ENCODE data around the gene FAAP100.

FAAP100 gene

DNA sequence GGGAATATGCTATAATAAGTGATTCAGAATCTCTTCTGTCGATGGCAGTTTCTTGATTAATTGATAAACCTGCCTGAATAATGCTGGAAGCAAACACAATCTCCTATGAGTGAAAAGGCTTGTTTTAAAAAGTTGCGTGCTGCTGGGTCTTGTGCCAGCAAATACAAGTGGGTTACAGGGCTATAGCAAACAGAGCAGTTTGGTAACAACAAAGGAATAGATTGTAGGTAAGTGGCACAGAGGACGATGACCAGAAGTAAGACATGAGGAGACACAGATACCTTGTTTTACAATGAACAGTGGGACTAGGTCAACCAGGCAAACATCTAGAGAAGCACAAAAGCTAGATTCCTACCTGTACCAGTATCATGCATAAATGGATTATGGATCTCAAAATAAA lies 23.7 kb upstream of the FAAP100 start:
- no peak for DNase-seq

DNA sequence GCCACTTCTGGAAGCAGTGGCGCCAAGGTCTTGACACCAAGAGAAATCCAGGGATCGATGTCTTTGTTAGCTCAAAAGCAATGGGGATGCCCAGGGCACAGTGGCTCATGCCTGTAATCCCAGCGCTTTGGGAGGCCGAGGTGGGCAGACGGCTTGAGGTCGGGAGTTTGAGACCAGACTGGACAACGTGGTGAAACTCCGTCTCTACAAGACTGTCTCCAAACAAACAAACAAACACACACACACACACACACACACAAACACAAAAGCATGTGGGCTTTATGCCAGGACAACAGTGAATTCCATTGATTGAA lies 22.4 kb upstream of the FAAP100 start:
- DNase-seq: no peak

DNA sequence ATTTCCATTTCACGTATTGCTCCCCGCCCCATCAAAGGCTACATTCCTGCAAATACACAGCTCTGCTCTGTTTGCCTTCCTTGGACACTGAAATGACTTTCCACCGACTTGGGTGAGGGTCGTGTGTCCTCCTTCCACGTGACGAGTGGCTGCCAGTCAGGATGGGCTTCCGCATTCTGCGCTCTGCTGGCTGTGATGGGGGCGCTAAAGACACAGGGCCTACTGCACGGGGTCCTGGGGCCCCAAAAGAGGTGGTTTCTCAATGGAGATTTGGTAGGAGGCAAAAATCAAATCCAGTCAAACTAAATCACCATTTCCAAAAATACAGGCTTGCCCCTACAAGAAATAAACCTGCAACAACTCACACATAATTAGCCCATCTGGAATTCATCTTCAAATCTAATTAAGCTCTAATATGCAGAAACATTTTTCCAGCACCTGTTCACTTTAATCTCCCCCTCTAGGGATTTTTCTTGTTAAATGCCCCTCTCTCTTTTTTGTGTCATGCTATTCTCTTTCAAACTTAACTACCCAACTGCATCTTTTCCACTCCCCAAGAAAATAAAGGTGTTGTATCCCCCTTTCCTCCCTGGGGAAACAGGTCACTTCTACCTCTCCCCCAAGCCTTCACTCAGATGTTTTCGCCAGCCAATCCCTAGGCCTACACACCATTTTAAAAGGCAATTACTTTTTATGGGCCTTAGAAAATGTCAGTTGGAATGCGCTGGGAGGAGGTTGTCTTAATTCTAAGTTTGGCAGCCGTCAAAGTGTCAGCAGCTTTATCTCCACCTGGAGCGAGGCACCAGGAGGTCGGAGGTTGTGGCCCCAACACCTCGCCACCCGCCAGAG lies 21.9 kb upstream of the FAAP100 start:
- no peak for DNase-seq

DNA sequence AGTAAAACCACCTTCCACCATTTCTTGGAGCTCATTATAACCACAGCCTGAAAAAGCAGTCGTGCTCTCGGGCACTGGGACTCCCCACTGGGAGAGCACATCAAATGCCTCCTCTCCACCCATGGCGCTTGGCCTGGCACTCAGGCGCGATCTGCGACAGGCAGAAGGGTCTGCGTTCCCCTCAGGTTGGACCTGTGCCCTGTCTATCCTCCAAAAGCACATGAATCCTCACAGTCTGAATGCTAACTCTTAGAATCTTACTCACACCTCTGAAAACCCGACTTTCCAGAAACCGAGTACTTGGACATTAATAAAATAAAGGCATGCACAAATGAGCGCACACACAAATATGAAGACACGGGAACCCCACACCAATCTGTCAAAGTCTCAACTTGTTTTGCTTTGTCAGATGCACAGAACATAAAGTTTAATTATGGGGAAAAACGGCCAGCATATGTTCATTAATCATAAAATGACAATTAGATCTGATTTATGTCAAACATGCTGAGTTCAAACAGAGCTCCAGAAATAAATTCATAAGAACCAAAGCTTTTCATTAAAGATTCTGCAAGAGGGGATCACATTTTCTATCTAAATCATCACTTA lies 20.5 kb upstream of the FAAP100 start:
- no peak for DNase-seq

DNA sequence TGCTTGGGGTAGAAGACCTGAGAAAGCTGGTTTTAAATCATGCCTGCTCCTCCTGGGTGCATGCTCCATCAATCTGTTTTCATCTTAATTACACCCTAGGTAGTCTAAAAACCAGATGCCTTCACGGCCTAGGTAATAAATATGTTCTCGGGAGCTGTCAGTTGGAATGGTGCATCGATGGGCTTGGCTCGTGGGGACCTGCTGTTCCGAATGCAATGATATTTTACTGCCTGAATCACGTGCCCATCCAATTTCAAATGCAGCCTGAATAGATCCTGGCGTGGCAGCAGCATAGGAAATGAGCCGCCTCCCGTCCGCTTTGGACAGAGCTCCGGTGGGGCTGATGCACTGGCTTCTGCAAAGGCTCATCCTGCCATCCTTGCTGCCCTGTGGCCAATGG lies 18.8 kb upstream of the FAAP100 start:
- no peak for DNase-seq

DNA sequence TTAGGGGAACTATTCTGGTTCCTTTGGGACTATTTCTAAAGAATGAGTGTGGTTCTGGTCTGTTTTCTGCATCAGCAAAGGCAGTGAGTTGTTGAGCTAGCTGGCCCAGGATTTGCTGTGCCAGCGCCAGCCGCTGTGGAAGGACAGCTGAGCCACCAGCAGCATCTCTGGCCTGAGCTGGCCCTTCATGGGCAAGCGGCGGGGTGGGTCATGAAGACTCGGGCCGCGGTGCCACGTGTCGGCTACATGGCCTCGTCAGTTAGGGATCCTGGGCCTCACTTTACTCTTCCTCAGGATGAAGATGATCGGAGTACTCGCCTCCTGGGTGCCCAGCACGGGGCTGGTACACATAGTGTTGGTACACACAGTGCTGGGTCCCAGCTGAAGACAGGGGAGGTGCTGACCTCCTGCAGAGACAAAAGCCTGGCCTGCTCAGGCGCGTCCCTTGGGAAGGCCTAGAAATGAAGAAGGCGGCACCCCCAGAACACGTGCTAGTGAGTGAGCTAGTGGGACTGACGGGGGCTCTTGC lies 17.9 kb upstream of the FAAP100 start:
- no peak for DNase-seq

DNA sequence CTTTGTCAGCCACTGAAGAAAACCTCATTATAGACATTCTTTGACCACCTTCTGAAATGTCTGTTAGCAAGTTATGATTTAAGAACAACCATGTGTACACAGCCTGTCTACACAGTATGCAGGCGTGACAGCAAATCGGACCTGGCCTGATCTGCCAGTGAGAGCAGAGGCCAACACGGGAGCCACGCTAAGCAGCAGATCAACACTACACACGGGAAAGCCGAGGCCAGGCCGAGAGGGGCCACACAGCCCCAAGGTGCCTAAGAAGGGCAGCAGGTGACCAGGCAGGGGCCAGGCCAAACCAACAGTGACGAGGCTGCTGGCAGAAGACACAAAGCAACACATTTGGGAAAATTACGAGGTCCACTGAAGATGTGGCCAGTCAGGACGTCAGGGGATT lies 16.3 kb upstream of the FAAP100 start:
- DNase-seq: no peak

DNA sequence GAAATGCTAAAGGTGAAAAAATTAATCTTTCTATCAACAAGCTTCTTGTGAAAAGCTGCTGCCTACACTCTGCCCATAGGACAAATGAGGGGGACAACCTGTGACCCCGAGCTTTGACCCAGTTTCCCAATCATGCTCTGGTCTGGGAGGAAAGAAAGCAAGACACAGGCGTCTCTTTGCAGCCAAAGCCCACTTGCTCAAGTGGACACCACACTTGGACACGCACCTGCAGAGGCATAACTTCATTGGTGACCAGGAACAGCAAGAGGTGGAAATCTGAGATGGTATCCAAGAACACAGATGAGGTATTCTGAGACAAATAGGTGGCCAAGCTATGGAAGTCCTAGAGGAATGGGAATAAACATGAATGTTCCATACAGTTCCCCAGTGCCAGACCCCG lies 15.0 kb upstream of the FAAP100 start:
- DNase-seq: no peak

DNA sequence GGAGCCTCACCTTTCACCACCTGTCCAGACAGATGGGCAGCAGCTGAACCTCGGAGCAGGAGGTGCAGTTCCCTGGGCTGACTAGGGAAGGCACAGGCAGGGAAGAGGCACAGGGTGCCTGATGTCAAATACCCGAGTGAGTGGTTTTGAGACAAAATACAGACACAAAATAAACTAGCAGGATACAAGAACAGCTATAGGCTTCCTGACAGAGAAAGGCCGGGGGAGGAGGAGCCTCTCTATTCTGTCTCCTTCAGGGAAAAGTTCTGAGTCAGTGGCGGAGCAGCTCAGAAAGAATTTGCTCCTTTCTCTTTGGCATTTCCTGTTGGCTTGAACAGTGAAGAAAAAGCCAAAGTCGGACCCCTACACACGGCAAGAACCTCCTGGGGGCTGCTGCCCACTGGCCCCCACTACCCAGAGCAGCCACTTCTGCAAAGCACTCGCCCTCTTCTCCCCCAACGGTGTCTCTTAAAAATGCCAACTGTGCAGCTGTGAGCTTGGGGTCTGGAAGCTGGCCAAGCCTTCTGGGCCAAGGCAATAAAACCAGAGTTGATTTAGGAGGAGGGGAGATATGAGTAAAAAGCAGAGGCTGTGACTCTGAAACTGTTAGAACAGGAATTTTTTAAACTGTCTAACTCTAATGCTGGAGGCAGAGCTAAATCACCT lies 14.4 kb upstream of the FAAP100 start:
- DNase-seq: no peak

DNA sequence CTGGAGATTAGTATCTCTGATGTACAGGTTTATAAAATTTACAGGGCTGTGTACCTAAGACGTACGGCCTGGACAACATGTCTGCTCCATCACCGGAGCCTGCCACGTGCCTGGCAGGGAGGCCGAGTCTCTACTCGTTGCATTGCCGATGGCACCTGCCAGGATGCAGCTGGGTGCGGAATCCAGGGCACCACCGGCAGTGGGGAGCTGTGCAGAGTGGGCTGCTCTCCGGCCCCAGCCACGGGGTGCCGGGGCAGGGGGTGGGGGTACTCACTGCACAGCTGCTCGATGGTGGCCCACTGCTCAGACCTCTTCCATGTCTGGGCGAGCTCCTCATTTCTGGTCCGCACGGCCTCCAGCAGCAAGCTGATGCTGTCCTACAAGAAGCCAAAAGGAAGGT lies 13.1 kb upstream of the FAAP100 start:
- no peak for DNase-seq

DNA sequence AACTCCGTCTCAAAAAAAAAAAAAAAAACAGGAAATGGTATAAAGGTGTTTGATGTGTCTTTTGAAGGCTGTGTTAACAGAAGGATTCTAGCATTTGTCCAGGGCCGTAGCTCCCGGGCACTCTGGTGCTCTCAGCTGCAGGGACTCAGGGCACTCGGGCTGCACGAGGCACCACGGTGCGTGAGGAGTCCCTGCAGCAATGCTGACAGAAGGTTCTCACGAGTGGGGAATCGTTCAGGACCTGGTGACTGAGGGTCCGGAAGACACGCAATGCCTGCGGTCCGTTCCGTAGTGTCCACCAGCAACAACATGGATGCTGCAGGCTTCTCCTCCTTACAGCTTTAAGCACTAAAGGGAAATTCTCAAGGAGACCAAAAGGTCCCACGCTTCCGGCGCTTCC lies 12.6 kb upstream of the FAAP100 start:
- no peak for DNase-seq

DNA sequence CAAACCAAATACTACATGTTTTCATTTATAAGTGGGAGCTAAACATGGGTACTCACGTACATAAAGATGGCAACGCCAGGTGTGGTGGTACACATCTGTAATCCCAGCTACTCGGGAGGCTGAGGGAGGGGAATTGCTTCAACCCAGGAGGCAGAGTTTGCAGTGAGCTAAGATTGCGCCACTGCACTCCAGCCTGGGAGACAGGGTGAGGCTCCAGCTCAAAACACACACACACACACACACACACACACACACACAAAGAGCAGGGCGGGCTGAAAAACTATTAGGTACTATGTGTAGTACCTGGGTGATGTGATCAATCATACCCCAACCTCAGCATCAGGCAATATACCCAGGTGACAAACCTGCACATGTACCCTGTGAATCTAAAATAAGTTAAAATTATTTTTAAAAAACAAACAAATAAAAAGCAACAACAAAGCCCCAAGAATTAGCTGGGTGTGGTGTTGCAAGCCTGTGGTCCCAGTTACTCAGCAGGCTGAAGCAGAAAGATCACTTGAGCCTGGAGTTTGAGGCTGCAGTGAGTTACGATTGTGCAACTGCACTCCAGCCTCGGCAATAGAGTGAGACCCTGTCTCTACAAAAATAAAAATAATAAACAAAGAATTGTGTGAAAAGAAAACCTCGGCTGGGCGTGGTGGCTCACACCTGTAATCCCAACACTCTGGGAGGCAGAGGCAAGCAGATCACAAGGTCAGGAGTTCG lies 11.9 kb upstream of the FAAP100 start:
- DNase-seq: no peak

DNA sequence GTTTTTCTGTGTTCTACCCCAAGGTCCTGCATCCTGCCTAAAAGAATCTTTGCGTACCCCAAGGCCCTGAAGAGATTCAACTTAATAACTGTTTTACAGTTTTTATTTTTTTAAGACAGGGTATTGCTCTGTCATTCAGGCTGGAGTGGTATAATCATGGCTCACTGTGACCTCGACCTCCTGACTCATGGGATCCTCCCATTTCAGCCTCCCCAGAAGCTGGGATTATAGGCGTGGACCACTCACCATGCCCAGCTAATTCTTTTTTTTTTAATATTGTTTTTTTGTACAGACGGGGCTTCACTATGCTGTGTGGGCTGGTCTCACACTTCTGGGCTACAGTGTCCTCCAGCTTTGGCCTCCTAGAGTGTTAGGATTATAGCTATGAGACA lies 9.3 kb upstream of the FAAP100 start:
- DNase-seq: no peak

DNA sequence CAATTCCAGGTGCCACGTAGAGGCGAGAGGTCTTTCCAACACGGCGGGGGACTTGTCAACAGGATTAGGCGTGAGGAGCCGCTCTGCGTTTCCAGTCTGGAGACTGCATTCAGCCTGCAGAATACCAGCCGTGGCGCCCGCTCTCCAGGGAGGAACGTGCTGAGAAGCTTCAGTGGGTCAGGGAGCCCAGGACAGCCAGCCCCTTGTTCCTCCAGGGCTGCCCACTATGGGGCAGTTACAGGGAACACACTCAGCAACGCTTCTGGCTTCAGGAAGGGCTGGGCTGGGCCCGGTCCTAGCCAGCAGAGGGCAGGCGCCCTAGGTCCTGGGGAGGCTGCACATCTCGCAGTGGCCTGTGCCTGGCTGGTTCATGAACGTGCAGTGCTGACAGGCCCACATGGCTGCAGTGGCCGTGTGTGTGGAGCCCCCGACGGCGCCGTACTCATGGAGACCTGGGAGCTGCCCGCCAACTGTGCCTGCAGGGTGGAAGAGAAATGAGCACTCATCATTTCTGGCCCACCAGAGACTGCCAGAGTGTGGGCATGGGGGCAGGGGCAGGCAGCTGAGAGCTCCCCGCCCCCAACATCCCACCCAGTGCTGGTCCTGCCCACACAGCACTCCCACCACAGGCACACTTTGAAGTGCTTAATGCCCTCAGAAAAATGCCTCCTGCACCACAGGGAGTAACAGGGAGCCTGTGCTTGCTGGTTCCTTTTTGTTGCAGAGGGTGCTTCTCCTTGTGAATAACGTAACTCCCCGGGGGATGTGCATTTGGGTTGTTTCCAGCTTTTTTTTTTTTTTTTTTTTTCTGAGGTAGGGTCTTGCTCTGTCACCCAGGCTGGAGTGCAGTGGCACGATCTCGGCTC lies 7.0 kb upstream of the FAAP100 start:
- no peak for DNase-seq

DNA sequence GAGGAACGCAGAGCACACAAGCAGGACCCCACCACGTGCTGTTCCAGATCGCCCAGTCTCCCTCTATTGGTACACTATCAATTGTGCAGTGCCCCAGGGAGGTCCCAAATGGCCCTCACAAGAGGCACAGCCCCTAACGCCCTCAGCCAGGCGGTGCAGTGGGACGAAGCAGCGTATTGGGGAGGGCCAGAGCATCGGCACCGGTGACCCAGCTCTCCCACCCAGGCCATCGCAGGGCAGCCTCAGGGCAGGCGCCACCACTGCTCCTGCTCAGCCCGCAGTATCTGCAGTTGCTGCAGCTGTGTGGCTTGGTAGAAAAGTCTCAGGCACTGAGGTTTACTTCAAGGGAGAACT lies 5.9 kb upstream of the FAAP100 start:
- DNase-seq: no peak

DNA sequence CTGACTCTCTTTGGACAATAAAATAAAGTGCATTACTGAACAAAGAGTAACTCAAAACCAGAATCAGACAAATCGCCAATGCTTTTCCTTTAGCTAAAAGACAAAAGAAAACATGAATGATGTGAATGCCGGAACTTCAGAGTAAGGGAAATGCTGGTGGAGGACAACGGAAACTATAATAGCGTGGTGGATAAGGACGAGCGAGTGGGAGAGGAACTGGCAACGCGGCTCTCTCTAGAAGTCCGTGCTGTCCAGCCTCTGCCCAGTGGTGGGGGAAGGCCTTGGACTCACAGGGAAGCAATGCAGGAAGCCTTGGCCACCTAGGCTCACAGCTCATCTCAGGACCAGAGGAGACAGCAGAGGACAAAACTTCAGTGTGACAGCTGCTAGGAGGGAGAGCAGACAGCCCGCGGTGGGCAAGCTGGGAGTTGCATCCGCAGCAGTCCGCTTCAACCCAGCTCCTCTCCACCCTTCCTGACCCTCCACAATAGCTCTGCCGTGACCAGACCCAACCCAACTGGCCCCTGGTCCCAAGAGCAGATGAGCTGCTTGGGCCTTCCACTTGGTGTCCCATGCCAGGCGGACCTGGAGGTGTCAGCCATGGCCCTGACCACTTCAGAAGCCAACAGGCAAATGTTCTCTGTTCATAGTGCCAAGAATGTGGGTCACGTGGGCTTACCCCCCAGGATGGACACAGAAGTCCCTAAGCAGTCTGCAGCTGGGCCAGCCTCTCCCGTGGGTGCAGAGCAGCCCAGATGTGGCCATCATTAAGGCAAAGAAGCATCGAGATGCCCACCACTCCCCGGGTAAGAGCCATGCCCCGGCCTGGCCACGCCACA lies 5.3 kb upstream of the FAAP100 start:
- DNase-seq: no peak

DNA sequence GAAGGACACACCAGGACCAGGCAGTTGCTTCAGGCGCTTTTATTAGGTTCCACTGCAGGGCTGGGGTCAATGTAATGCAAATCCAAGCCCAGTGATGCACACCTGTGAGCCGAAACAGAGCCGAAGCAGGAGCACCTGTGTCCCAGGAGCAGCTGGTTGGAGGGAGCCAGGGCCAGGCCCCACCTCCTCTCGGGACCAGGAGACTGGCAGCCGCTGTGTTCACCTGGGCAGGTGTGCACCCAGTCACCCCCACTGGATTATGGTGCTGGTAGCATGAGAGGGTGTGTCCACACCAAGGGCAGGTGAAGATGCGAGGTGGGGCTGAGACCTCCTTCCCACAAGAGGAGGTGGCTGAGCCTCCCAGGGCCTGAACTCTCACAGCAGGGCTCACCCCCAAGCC lies 4.7 kb upstream of the FAAP100 start:
- no peak for DNase-seq

DNA sequence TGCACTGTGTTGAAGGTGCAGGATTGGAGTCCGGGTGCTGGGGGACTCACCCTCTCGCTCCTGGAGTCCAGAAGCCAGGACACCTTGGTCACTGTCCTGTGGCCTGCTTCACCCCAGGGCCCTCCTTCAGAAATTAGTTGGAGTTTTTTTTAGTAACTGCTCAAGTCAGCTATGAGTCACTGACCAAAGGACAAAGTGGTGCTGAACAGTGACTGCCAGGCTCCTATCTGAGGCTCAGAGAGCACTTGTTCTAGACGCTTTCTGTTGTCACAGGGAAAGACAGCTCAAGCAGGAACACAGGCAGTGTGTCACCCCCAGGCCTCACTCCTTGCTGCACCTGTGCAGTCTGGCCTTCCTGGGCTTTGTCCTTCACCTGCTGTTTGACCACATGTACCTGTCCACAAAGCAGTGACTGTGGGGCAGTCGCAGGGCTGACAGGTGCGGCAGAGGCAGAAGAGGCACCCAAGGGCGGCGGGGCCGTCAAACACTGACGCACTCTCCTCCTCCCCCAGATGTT lies 4.1 kb upstream of the FAAP100 start:
- no peak for DNase-seq

DNA sequence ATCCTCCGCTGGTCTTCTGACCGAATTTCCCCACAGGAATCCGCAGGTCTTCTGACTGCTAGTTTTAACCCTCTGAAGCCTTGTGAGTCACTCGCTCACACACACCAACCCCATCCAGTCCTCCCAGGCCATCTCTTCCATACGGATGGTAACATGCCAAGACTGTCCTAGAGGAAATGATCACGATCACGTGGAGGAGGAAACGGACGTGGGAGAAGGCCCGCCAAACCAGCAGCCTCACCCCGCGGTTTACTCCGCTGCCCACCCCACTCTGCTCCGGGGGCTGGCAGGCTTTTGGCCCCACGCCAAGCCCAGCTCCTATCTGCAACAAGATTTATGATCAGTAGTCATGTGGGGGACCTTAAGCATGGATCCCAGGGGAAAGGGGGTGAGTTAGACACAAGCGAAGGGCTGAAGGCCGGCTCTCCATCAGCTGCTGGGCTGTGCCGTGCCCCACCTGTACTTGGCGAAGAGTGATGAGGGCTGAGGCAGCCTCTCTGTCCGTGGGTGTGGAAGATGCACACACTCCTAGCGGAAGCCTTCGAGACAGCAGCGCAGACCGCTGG lies 1.5 kb upstream of the FAAP100 start:
- DNase-seq: no peak

DNA sequence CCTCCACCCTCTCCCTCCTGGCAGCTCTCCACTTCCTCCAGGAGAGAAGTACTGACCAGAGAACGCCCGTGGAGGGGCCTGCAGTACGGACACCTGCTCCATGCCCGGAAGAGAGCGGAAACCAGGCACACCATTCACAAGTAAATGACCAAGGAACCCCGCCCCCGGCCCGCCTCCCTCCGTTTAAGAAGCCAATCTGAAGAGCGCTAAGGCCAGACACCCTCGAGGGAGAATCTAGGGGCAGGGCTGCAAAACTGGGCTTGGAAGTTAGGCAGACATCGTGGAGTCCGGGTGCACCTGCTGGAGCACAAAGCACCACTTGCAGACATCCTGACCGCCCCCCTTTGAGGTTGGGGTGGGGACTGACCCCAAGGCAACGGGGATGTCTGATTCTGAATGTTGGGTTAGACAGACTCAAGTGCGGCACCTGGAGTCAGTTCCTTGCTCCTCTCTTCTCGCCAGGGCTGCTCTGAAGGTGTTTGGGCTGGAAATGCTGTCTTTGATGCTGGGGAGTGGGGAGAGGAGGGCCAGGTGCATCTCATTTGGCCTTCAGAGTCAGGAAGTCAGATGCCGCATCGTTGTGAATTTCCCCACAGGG lies 964 bp upstream of the FAAP100 start:
- DNase-seq: peak; percentile 63
